Urinary bladder (tissue), 4 donors: ENCODE data around the gene HTT. TPM values are rescaled to one million over a fixed set of nuclear protein-coding genes. Genes with fewer than 3 reads are reported as not detected.
"Not testable (repeated sequence)": the region's sequence is repeated elsewhere in the genome, so short reads cannot be mapped to it uniquely, and the experiment has no call there.

ENCODE experiments used
- DNase-seq: peaks from one replicate; pipeline ENCODE4 v3.0.0-alpha.2; 2015; ENCODE audit errors: extremely low spot score
- H3K27ac ChIP-seq: one replicate; pipeline ENCODE4 v1.5.1; 2013; ENCODE audit warnings: low read depth, mild to moderate bottlenecking, moderate library complexity
- H3K36me3 ChIP-seq: one replicate; pipeline ENCODE4 v1.6.1; 2013; ENCODE audit warnings: mild to moderate bottlenecking, moderate library complexity; ENCODE audit not compliant: insufficient read depth
- H3K4me1 ChIP-seq: one replicate; pipeline ENCODE4 v1.6.1; 2013; ENCODE audit warnings: mild to moderate bottlenecking, moderate library complexity; ENCODE audit not compliant: insufficient read depth
- H3K4me3 ChIP-seq: one replicate; pipeline ENCODE4 v1.5.1; 2013; ENCODE audit warnings: low read depth, low read length
- WGBS: extraction: QIAGEN DNeasy Blood & Tissue Kit; methylation state at CpG from one replicate; pipeline ENCODE4 v1.1.7; 2013; 5-methylcytosine and 5-hydroxymethylcytosine counted together
- polyA plus RNA-seq: library from polyadenylated mRNA; stranded (reverse); fragments of 200-250 nt; gene quantifications from one replicate; pipeline ENCODE4 v1.2.3, GENCODE V29; 2013
- total RNA-seq: library from RNA; depleted of rRNA; stranded (reverse); fragments of >200 nt; gene quantifications from one replicate; pipeline ENCODE4 v1.2.3, GENCODE V29; 2014
- donor health status: healthy with polysubstance abuse.
- donor health status: healthy.

Gene HTT
- total and polyA plus RNA-seq, 2 donors, result 14.7 to 80.4 TPM

- no peaks in the 10 kb centered on the region for H3K36me3 ChIP-seq
- H3K4me3 ChIP-seq, result no peak overlapping the region
- no peaks in the 10 kb centered on the region for H3K4me1 ChIP-seq
- 90% methylated on average over 28 of the region's 28 CpGs for WGBS
- H3K27ac ChIP-seq, result no peak overlapping the region
- no peak for DNase-seq
Observed at GRCh38 chr4:3040452-3041191, 33.9 kb upstream of the HTT start.

GRCh38 chr4:3041192-3042142 is 33.0 kb upstream of the HTT start:
- Histone ChIP-seq H3K27ac (peak overlapping the region; percentile 13), H3K36me3 (no peaks in the 10 kb centered on the region), H3K4me3 (peak overlapping the region; percentile 35), H3K4me1 (no peaks in the 10 kb centered on the region)
- no peak for DNase-seq
- 39% methylated on average over 57 of the region's 57 CpGs for WGBS

- no peak for DNase-seq
- Histone ChIP-seq H3K27ac (no peak overlapping the region), H3K4me1 (no peaks in the 10 kb centered on the region), H3K4me3 (peak overlapping the region; percentile 35), H3K36me3 (no peaks in the 10 kb centered on the region)
- 64% methylated on average over 10 of the region's 10 CpGs for WGBS
Observed at GRCh38 chr4:3042226-3042625, 32.3 kb upstream of the HTT start.

- no peaks in the 10 kb centered on the region for H3K4me1 ChIP-seq
- DNase-seq, result no peak
- 88% methylated on average over 11 of the region's 11 CpGs for WGBS
- H3K4me3 ChIP-seq, result no peak overlapping the region
- no peaks in the 10 kb centered on the region for H3K36me3 ChIP-seq
- no peak overlapping the region for H3K27ac ChIP-seq
Observed at GRCh38 chr4:3043282-3044020, 31.0 kb upstream of the HTT start.

- Histone ChIP-seq H3K4me1 (no peaks in the 10 kb centered on the region), H3K4me3 (no peak overlapping the region), H3K27ac (no peak overlapping the region), H3K36me3 (no peaks in the 10 kb centered on the region)
- WGBS, result 70% methylated on average over 22 of the region's 22 CpGs
- DNase-seq, result no peak
Observed at GRCh38 chr4:3044870-3045819, 29.3 kb upstream of the HTT start.

GRCh38 chr4:3046162-3046561 is 28.3 kb upstream of the HTT start:
- no peaks in the 10 kb centered on the region for H3K36me3 ChIP-seq
- no peak for DNase-seq
- H3K27ac ChIP-seq, result no peak overlapping the region
- H3K4me3 ChIP-seq, result no peak overlapping the region
- H3K4me1 ChIP-seq, result no peaks in the 10 kb centered on the region
- WGBS, result 77% methylated on average over 7 of the region's 7 CpGs

- H3K27ac ChIP-seq, result no peak overlapping the region
- WGBS, result 85% methylated on average over 4 of the region's 4 CpGs
- H3K36me3 ChIP-seq, result no peaks in the 10 kb centered on the region
- no peak overlapping the region for H3K4me3 ChIP-seq
- DNase-seq, result no peak
- H3K4me1 ChIP-seq, result no peaks in the 10 kb centered on the region
Observed at GRCh38 chr4:3046623-3047022, 27.9 kb upstream of the HTT start.

GRCh38 chr4:3047464-3048286 is 26.8 kb upstream of the HTT start:
- 60% methylated on average over 20 of the region's 20 CpGs for WGBS
- H3K4me1 ChIP-seq, result no peaks in the 10 kb centered on the region
- no peak for DNase-seq
- H3K4me3 ChIP-seq, result no peak overlapping the region
- H3K36me3 ChIP-seq, result no peaks in the 10 kb centered on the region
- no peak overlapping the region for H3K27ac ChIP-seq

GRCh38 chr4:3051141-3051897 is 23.2 kb upstream of the HTT start:
- DNase-seq, H3K4me1 ChIP-seq, H3K4me3 ChIP-seq, H3K36me3 ChIP-seq, H3K27ac ChIP-seq: not testable (repeated sequence)
- 64% methylated on average over 11 of the region's 12 CpGs for WGBS

- no peaks in the 10 kb centered on the region for H3K36me3 ChIP-seq
- 93% methylated on average over 2 of the region's 2 CpGs for WGBS
- no peaks in the 10 kb centered on the region for H3K4me1 ChIP-seq
- H3K27ac ChIP-seq, result no peak overlapping the region
- DNase-seq, result no peak
- H3K4me3 ChIP-seq, result no peak overlapping the region
Observed at GRCh38 chr4:3054169-3054759, 20.2 kb upstream of the HTT start.

GRCh38 chr4:3059943-3060342 is 14.5 kb upstream of the HTT start:
- Histone ChIP-seq H3K4me3 (no peak overlapping the region), H3K4me1 (no peaks in the 10 kb centered on the region), H3K27ac (no peak overlapping the region), H3K36me3 (no peaks in the 10 kb centered on the region)
- 90% methylated on average over 6 of the region's 6 CpGs for WGBS
- no peak for DNase-seq
